GM13976 (cell line): ENCODE measurements around the gene PIGS.

Experiments
- DNase-seq: peaks from one replicate; pipeline ENCODE4 v3.0.0; 2012; ENCODE audit warnings: low spot score
- in situ Hi-C: fragments of 300-500 bp; cut with MboI; formaldehyde crosslinking; loops from one replicate; pipeline ENCODE4 v1.12.0; 2022; ENCODE audit warnings: low sequenced_read_pairs, mixed read lengths, inconsistent platforms; ENCODE audit not compliant: unreplicated experiment
- TF ChIP-seq, protein P1 (sequence below): IDR thresholded peaks from 2 replicates; pipeline ENCODE4 v1.5.1; 2012; ENCODE audit warnings: borderline replicate concordance, mild to moderate bottlenecking; ENCODE audit not compliant: insufficient read depth; ENCODE audit errors: extremely low read depth, missing control alignments, control extremely low read depth

Gene PIGS

DNA sequence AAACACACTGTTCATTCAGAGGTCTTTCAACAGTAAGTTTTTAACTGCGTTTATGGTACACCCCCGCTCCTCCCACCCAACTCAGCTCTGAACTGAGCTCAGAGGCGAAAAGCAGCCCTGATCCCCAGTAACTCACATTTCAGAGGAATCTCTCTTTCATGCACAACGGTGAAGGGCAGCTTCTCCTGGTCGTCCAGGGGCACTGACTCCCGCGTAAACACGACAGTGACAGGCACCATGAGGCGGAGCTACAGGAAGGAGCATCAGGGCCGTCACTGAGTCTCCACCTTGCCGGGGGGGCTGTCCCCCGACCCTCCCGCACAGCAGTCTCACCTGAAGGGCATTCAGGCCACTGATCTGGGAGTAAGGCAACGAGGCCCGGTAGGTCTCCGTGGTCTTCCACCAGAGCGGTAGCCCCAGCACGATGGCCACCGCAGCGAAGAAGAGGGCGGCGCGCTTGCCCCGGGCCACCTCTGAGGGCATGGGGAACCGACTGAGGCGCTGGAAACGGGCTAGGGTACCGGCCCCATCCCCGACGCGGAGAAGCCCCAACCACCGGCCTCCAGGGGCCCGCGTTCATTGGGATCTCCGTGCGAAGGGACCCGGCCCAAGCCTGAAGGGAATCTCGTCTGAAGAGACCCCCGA is 486 bp downstream of the PIGS start:
- DNase-seq: peak; percentile 65
- TF ChIP-seq, protein P1, sequence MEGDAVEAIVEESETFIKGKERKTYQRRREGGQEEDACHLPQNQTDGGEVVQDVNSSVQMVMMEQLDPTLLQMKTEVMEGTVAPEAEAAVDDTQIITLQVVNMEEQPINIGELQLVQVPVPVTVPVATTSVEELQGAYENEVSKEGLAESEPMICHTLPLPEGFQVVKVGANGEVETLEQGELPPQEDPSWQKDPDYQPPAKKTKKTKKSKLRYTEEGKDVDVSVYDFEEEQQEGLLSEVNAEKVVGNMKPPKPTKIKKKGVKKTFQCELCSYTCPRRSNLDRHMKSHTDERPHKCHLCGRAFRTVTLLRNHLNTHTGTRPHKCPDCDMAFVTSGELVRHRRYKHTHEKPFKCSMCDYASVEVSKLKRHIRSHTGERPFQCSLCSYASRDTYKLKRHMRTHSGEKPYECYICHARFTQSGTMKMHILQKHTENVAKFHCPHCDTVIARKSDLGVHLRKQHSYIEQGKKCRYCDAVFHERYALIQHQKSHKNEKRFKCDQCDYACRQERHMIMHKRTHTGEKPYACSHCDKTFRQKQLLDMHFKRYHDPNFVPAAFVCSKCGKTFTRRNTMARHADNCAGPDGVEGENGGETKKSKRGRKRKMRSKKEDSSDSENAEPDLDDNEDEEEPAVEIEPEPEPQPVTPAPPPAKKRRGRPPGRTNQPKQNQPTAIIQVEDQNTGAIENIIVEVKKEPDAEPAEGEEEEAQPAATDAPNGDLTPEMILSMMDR: no peak
- in situ Hi-C loops: no loop called here

DNA sequence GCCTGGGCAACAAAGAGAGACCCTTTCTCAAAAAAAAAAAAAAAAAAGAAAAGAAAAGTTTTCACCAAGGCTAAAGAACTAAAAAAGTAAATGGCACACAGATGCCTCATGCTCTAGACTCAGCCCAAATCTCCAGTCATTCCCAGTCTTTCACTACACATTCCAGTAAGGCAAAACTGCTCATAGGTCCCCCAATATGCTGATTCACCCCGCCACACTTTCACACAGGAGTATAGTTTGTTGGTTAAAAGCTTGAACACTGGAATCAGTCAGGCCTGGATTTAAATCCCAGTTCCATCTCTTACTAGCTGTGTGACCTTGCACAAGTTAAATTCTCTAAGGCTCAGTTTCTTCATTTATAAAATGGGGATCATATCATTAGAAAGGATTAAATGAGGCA is 1.9 kb downstream of the PIGS start:
- in situ Hi-C loops: no loop called here
- no peak for DNase-seq
- TF ChIP-seq, protein P1: no peak

DNA sequence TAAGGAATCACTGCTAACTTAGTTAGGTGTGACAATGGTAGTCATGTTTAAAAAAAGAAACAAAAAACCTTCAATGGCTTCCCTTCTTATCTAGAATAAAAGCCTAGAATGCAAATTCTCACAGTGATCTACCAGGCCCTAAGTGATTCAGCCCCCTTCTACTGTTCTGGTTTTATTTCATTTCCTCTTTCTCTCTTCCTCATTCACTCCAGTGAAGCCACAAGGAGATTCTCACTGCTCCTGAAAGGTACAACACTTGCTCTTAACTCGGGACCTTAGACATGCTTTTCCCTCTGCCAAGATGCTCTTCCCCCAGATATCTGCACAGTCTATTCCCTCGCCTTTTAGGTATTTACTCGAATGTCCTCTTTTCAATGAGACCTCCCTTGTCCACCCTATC is 3.7 kb downstream of the PIGS start:
- in situ Hi-C loops: no loop called here
- TF ChIP-seq, protein P1: no peak
- peak; percentile 68 for DNase-seq

DNA sequence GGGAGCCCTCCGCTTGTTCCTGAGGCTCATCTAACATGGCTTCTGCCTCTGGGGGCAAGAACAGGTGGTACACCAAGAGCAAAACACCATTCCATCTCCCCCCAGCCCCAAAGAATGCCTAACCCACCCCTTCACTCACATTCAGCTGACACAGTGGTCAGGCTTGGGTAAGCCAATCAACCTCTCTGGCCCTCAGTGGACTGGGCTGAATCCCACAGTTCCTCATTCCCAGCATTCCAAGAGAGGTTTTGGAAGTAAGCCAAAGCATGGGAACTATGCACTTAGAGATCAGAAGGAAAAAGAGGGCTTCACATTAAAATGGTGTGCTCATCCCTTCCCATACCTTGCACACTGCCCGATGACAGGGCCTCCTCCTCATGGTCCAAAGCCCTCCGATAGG is 7.8 kb downstream of the PIGS start:
- TF ChIP-seq, protein P1: no peak
- DNase-seq: no peak
- in situ Hi-C loops: no loop called here

DNA sequence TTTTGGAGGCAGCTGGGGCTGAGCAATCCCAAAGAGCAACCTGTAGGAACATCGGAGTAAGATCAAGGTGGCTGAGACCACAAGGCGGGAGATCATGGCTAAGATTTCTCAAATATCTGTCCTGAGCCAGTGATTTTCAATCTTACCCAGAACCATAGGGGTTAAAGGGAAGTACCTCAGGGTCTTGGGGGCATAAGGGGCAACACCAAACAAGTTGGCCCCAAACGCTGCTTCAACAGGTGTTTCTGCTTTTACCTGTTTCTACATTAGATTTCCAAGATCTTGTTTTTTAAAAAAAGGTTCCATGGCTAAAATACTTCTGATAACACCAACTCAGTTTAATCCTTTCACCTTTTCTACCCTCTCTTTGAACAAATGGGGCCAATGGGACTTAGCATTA is 16.3 kb downstream of the PIGS start:
- DNase-seq: no peak
- in situ Hi-C loops: no loop called here
- TF ChIP-seq, protein P1: no peak

DNA sequence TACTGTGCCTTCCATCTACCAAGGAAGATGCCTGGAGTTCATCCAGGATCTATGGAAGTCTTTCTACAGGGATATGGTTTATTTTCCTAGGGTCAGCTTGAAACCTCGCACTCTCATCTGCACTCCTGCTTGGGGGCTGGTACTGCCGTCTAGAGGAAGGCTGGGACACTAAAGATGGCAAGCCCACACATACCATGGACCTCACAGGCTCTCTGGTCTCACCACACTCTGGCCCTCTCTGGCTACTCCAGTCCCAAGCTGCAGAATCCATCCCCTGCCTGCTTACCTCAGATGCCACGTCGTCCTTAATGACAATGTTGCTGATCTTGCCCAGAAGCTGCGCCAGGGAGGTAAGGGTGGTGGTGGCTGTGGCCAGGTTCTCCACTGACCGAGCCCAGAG is 16.8 kb downstream of the PIGS start:
- TF ChIP-seq, protein P1: peak; percentile 30
- in situ Hi-C loops: no loop called here
- no peak for DNase-seq
